Measurements from ENCODE around the gene GMPR2.

DNA sequence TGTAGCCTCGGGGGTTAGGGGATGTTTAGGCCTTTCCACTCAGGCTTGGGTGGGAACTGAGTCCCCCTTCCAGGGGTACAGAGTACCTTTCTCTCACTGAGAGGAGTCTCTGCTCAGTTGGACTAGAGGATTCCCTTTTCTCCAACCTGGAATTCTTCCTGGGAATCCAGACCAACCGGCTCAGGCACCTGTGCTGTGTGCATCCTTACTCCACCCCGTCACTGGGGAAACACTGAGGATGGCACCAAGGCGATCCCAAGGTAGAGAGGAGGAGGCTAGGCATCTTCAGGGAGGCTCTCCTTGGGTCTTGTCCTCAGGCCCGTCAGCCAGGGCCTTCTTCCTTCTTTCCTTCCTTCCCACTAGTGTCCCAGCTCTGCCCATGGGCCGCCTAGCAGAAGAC is 31.1 kb downstream of the GMPR2 start:
- TF ChIP-seq, protein P1, sequence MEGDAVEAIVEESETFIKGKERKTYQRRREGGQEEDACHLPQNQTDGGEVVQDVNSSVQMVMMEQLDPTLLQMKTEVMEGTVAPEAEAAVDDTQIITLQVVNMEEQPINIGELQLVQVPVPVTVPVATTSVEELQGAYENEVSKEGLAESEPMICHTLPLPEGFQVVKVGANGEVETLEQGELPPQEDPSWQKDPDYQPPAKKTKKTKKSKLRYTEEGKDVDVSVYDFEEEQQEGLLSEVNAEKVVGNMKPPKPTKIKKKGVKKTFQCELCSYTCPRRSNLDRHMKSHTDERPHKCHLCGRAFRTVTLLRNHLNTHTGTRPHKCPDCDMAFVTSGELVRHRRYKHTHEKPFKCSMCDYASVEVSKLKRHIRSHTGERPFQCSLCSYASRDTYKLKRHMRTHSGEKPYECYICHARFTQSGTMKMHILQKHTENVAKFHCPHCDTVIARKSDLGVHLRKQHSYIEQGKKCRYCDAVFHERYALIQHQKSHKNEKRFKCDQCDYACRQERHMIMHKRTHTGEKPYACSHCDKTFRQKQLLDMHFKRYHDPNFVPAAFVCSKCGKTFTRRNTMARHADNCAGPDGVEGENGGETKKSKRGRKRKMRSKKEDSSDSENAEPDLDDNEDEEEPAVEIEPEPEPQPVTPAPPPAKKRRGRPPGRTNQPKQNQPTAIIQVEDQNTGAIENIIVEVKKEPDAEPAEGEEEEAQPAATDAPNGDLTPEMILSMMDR (IDR thresholded peaks at IDR 0.05) = no peak
- TF ChIP-seq EZH2phosphoT487 (IDR thresholded peaks at IDR 0.05) = no peak
- TF ChIP-seq EZH2 (IDR thresholded peaks at IDR 0.05) = no peak
